Measurements from ENCODE around the gene KCNQ1OT1.

KCNQ1OT1 gene

DNA sequence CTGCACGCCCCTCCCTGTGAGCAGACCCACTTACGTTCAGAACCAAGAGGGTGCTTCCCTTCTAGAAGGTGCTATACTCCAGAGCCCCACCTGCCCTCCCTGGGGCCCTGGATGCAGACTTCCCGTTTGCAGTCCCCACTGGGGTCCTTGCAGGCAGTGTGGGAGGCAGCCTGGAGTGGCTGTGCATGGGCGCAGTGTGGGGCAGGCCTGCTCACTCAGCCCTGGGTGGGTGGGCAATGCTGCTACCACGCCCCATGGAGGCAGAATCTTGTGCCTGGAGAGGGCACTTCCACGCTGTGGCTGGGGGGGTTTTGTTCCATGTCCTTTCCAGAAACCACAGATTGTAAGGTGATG is 116.2 kb downstream of the KCNQ1OT1 start:
- Histone ChIP-seq H3K79me2 (ENCODE audit: insufficient read depth, low read length) (no peaks in the 10 kb centered on the region), H3F3A (ENCODE audit: low read depth) (no peaks in the 10 kb centered on the region), H3K4me2 (ENCODE audit: low read depth, low read length, poor library complexity, severe bottlenecking) (no peak overlapping the region), H3K9ac (ENCODE audit: low read depth, low read length, poor library complexity, severe bottlenecking) (no peak overlapping the region), H3K36me3 (ENCODE audit: insufficient read depth, low read length) (no peaks in the 10 kb centered on the region), H4K20me1 (ENCODE audit: insufficient read depth, low read length, poor library complexity, severe bottlenecking) (no peaks in the 10 kb centered on the region), H3K4me1 (ENCODE audit: insufficient read depth, low read length, poor library complexity, severe bottlenecking) (no peaks in the 10 kb centered on the region), H3K9me3 (ENCODE audit: insufficient read depth, low read depth, low read length) (no peaks in the 10 kb centered on the region), H3K27me3 (ENCODE audit: insufficient read depth, low read length, poor library complexity, severe bottlenecking) (no peaks in the 10 kb centered on the region), H2AFZ (ENCODE audit: low read length) (no peak overlapping the region), H3K9me2 (replicated peaks; ENCODE audit: low read depth, low read length) (no peaks in the 10 kb centered on the region), H3K4me3 (ENCODE audit: low read length, poor library complexity, severe bottlenecking) (no peak overlapping the region)
- TF ChIP-seq EZH2phosphoT487 (IDR thresholded peaks at IDR 0.05; ENCODE audit: borderline replicate concordance), result no peak
- TF ChIP-seq, protein P1, sequence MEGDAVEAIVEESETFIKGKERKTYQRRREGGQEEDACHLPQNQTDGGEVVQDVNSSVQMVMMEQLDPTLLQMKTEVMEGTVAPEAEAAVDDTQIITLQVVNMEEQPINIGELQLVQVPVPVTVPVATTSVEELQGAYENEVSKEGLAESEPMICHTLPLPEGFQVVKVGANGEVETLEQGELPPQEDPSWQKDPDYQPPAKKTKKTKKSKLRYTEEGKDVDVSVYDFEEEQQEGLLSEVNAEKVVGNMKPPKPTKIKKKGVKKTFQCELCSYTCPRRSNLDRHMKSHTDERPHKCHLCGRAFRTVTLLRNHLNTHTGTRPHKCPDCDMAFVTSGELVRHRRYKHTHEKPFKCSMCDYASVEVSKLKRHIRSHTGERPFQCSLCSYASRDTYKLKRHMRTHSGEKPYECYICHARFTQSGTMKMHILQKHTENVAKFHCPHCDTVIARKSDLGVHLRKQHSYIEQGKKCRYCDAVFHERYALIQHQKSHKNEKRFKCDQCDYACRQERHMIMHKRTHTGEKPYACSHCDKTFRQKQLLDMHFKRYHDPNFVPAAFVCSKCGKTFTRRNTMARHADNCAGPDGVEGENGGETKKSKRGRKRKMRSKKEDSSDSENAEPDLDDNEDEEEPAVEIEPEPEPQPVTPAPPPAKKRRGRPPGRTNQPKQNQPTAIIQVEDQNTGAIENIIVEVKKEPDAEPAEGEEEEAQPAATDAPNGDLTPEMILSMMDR (conservative IDR thresholded peaks at IDR 0.05; ENCODE audit: low read length), result no peak

DNA sequence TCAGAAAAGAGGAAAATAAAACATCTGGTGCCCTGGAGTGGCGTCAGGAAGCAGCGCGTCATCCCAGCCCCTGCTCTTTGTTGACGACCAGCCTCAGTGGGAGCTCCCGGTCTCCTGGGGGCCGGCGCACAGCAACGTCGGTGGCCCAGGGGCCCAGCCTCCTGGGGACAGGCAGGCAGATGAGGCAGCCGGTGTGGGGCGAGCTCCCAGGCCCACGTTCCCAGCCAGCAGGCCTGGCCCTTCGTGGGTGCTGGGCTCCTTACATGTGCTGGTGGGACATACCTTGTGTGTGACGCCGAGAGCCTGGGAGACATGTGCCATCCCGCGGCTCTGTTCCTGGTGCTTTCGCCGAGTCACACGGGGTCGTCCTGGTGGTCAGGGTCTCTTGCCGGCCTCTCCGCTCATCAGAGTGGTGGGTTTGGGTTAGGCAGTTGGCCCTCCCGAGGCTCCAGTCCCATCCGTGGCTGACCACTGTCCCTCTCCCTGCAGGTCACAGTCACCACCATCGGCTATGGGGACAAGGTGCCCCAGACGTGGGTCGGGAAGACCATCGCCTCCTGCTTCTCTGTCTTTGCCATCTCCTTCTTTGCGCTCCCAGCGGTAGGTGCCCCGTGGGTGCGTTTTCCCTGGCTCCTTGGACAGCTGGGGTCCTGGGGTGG is 116.7 kb downstream of the KCNQ1OT1 start:
- H3K9ac ChIP-seq (ENCODE audit: low read depth, low read length, poor library complexity, severe bottlenecking), result no peak overlapping the region
- H2AFZ ChIP-seq (ENCODE audit: low read length), result no peak overlapping the region
- no peaks in the 10 kb centered on the region for H3K9me3 ChIP-seq (ENCODE audit: insufficient read depth, low read depth, low read length)
- H4K20me1 ChIP-seq (ENCODE audit: insufficient read depth, low read length, poor library complexity, severe bottlenecking), result no peaks in the 10 kb centered on the region
- H3K4me2 ChIP-seq (ENCODE audit: low read depth, low read length, poor library complexity, severe bottlenecking), result no peak overlapping the region
- no peak overlapping the region for H3K4me3 ChIP-seq (ENCODE audit: low read length, poor library complexity, severe bottlenecking)
- no peaks in the 10 kb centered on the region for H3K4me1 ChIP-seq (ENCODE audit: insufficient read depth, low read length, poor library complexity, severe bottlenecking)
- TF ChIP-seq EZH2phosphoT487 (IDR thresholded peaks at IDR 0.05; ENCODE audit: borderline replicate concordance), result no peak
- TF ChIP-seq, protein P1 (conservative IDR thresholded peaks at IDR 0.05; ENCODE audit: low read length), result no peak
- H3K36me3 ChIP-seq (ENCODE audit: insufficient read depth, low read length), result no peaks in the 10 kb centered on the region
- no peaks in the 10 kb centered on the region for H3F3A ChIP-seq (ENCODE audit: low read depth)
- no peaks in the 10 kb centered on the region for H3K79me2 ChIP-seq (ENCODE audit: insufficient read depth, low read length)
- H3K27me3 ChIP-seq (ENCODE audit: insufficient read depth, low read length, poor library complexity, severe bottlenecking), result no peaks in the 10 kb centered on the region
- no peaks in the 10 kb centered on the region for H3K9me2 ChIP-seq (replicated peaks; ENCODE audit: low read depth, low read length)

DNA sequence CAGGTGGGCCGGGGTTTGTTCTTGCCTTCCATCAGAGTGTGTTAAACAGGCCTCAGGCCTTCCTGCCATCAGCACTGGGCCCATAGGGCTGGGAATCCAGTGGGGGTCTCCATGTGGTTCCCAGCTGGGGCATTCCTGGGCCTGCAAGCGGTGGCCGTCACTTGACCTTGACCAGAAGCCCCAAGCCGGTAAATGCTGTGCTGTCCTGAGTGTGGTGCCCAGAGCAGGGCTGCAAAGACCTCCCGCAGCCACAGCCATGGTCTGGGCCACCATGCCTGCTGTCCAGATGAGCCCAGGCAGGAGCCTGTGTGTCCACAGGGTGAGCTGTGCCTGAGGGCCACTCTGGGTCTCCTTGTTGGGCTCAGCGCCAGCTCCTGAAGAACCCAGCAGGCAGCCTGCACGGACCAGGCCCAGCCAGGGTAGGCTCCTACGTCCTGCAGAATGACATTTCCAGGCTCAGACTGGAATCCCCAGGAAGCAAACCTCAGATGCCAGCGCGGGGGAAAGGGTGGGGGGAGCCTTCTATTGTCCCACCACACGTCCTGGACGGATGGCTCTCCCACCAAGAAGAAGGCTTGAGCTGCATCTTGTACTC is 117.3 kb downstream of the KCNQ1OT1 start:
- Histone ChIP-seq H3K4me3 (ENCODE audit: low read length, poor library complexity, severe bottlenecking) (no peak overlapping the region), H3K36me3 (ENCODE audit: insufficient read depth, low read length) (no peaks in the 10 kb centered on the region), H3K9me2 (replicated peaks; ENCODE audit: low read depth, low read length) (no peaks in the 10 kb centered on the region), H3K4me2 (ENCODE audit: low read depth, low read length, poor library complexity, severe bottlenecking) (no peak overlapping the region), H3K27me3 (ENCODE audit: insufficient read depth, low read length, poor library complexity, severe bottlenecking) (no peaks in the 10 kb centered on the region), H2AFZ (ENCODE audit: low read length) (no peak overlapping the region), H4K20me1 (ENCODE audit: insufficient read depth, low read length, poor library complexity, severe bottlenecking) (no peaks in the 10 kb centered on the region), H3K4me1 (ENCODE audit: insufficient read depth, low read length, poor library complexity, severe bottlenecking) (no peaks in the 10 kb centered on the region), H3K79me2 (ENCODE audit: insufficient read depth, low read length) (no peaks in the 10 kb centered on the region), H3K9me3 (ENCODE audit: insufficient read depth, low read depth, low read length) (no peaks in the 10 kb centered on the region), H3K9ac (ENCODE audit: low read depth, low read length, poor library complexity, severe bottlenecking) (no peak overlapping the region), H3F3A (ENCODE audit: low read depth) (no peaks in the 10 kb centered on the region)
- no peak for TF ChIP-seq EZH2phosphoT487 (IDR thresholded peaks at IDR 0.05; ENCODE audit: borderline replicate concordance)

DNA sequence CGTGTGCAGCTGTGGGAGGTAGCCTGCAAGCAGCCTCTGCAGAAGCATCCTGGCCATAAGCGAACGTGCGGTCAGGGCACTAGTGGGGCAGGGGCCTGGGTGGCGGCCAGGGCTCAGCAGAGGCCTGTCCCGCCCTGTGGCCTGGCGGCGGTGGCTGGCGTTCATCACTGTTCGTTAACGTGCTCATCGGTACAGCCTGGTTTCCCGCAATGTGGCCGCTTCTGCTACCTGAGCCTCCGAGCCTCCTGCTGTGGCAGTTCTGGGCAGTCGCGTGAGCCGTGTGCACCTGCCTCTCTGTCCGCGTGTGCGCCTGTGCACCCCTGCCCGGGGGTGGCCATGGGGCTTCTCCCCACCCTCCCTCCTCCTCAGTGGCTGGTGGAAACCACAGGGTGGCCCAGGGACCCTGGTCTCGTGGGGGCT is 117.9 kb downstream of the KCNQ1OT1 start:
- no peaks in the 10 kb centered on the region for H4K20me1 ChIP-seq (ENCODE audit: insufficient read depth, low read length, poor library complexity, severe bottlenecking)
- H3K9ac ChIP-seq (ENCODE audit: low read depth, low read length, poor library complexity, severe bottlenecking), result no peak overlapping the region
- no peak overlapping the region for H3K4me3 ChIP-seq (ENCODE audit: low read length, poor library complexity, severe bottlenecking)
- no peaks in the 10 kb centered on the region for H3F3A ChIP-seq (ENCODE audit: low read depth)
- H3K9me2 ChIP-seq (replicated peaks; ENCODE audit: low read depth, low read length), result no peaks in the 10 kb centered on the region
- H3K4me1 ChIP-seq (ENCODE audit: insufficient read depth, low read length, poor library complexity, severe bottlenecking), result no peaks in the 10 kb centered on the region
- no peak for TF ChIP-seq EZH2phosphoT487 (IDR thresholded peaks at IDR 0.05; ENCODE audit: borderline replicate concordance)
- TF ChIP-seq, protein P1 (conservative IDR thresholded peaks at IDR 0.05; ENCODE audit: low read length), result no peak
- no peaks in the 10 kb centered on the region for H3K79me2 ChIP-seq (ENCODE audit: insufficient read depth, low read length)
- no peak overlapping the region for H2AFZ ChIP-seq (ENCODE audit: low read length)
- H3K9me3 ChIP-seq (ENCODE audit: insufficient read depth, low read depth, low read length), result no peaks in the 10 kb centered on the region
- H3K4me2 ChIP-seq (ENCODE audit: low read depth, low read length, poor library complexity, severe bottlenecking), result no peak overlapping the region
- H3K36me3 ChIP-seq (ENCODE audit: insufficient read depth, low read length), result no peaks in the 10 kb centered on the region
- H3K27me3 ChIP-seq (ENCODE audit: insufficient read depth, low read length, poor library complexity, severe bottlenecking), result no peaks in the 10 kb centered on the region

Data from Loucy (cell line).